Measurements from ENCODE around the gene SPTBN1.

The SPTBN1 gene

GRCh38 chr2:54653572-54654204, 197.6 kb downstream of the SPTBN1 start:
- no peak for DNase-seq (ENCODE audit: low spot score)

GRCh38 chr2:54655046-54655809, 199.1 kb downstream of the SPTBN1 start:
- no peak for DNase-seq (ENCODE audit: low spot score)

DNA sequence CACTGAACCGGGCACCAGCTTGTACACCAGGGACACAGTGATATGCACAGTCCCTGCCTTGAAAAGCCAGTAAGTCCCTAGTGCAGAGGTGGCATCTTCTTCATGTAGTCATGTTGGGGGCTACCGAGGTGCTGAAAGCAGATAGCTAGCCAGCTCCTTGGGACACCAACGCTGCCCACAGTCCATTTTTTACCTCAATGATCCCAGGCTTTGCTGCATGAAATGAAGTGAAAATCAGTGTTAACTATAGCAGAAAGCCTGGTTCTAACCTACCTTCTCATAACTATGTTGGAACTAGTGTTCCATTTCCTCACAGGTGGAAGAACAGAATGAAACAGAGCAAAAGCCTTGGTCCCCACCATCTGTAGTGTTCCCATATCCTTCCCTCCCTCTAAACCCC, 200.7 kb downstream of the SPTBN1 start:
- DNase-seq (ENCODE audit: low spot score): no peak

DNA sequence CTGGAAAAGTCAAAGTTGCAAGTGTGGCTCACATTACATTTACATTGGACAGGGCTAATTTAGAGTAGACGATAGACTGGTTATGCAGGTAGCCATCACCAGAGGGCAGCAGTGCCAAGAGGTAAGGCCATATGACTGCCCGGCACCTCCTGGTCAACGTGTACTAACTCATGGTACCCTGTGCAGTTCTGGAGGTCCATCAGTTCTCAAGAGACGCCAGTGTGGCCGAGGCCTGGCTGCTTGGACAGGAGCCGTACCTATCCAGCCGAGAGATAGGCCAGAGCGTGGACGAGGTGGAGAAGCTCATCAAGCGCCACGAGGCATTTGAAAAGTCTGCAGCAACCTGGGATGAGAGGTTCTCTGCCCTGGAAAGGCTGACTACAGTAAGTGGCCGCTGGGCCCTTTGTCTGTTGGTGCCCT, 201.5 kb downstream of the SPTBN1 start:
- peak; percentile 29 for DNase-seq (ENCODE audit: low spot score)

GRCh38 chr2:54658564-54659071, 202.5 kb downstream of the SPTBN1 start:
- DNase-seq (ENCODE audit: low spot score): peak; percentile 77

- DNase-seq (ENCODE audit: low spot score): no peak
Measured at GRCh38 chr2:54659527-54659926, 203.4 kb downstream of the SPTBN1 start.

DNA sequence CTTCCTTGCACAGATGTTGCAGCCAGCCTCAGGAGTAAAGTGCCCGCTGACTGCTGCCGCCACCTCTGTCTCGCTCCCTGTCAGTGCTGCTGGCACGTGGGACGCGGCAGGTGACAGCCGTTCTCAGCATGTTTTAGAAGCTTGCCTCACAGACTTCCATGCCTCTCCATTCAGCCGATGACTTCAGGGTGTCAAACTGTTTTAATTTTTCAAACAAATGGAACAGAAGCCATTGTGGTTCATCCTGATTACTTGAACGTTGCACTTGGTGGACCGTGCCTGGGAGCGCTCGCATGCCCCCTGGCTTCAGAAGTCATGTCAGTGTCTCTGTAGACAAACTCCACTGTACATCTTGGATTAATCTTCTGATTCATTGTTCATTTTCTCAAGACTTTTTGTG, 204.6 kb downstream of the SPTBN1 start:
- no peak for DNase-seq (ENCODE audit: low spot score)

DNA sequence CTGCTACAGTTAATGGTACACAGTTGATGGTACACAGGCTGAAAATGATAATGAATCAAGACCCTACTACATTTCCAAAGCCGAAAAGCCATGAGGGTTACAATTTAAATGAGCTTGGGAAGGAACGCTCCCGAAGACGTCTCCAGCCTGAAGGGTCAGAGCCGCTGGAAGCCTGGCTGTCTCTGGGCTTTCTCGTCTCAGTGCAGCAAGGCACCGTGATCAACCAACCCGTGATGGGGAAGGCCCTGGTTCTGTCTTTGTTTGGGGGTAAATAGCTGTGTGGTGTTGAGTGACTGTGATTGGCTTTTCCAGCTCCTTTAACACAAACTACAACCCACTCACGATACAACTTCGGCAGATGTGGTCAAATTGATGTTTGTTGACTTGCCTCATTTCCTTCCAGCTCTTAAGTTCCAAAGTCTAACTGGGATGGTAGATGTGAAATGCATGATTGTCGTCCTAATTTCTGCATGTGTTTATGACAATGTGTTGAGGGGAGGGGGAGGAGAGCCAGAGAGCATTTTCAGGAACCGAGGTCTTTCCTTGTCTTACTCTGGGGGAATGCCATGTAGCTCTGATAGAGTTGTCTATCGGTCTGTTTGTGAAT, 207.4 kb downstream of the SPTBN1 start:
- no peak for DNase-seq (ENCODE audit: low spot score)

- no peak for DNase-seq (ENCODE audit: low spot score)
Measured at GRCh38 chr2:54664238-54664786, 208.2 kb downstream of the SPTBN1 start.

- DNase-seq (ENCODE audit: low spot score): no peak
Measured at GRCh38 chr2:54665436-54665856, 209.3 kb downstream of the SPTBN1 start.

DNA sequence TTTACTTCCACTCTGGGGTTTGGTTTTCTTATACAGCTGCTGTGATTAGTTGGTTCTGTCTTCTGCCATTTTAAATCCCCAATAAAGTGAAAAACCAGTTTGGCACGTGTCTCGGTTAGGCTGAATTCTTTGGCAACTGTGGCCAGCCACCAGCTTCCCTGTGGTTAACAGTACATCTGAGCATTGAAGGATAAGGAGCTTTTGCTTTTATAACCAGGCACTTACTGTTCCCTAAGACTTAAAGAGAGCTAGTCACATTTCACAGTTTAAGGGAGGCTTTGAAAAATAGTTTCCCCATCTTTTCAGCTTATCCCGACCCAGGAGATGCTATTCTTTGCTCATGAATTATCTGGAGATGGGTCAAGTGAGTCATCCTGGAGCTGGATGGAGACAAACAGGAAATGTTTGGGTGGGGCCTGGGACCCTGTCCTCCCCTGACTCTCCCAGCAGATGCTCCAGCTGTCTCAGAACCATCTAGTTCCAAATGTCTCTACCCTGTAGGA, 210.1 kb downstream of the SPTBN1 start:
- peak; percentile 77 for DNase-seq (ENCODE audit: low spot score)

DNA sequence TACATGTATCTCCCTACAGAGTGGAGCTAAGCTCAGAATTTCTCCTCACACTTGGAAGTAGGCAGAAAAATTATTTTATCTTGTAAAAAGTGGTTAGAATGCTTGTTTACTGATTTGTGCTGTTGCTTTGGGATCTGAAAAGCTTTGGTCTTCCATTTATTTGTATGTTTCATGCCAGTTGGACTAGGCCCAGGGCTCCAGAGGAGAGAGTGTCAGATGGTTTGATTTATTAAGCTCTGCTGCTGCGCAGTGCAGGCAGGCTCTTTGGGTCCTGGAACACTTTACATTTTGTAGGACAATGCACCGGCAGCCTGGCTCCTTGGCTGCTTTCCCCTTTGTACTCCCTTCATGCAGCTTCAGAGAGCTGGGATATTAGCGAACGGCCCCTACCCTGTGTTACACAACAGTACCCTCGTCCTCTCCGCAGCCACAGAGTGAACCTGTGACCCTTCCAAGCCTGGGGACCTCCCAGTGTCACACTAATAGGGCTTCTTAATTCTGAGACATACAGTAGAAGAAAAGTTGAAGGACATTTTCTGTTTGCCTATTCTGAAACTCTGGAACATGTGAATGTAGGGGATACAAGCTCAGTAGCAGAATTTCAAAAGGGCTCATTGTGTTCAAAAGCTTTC, 210.6 kb downstream of the SPTBN1 start:
- DNase-seq (ENCODE audit: low spot score): no peak

GRCh38 chr2:54667266-54667639, 211.1 kb downstream of the SPTBN1 start:
- DNase-seq (ENCODE audit: low spot score): no peak

DNA sequence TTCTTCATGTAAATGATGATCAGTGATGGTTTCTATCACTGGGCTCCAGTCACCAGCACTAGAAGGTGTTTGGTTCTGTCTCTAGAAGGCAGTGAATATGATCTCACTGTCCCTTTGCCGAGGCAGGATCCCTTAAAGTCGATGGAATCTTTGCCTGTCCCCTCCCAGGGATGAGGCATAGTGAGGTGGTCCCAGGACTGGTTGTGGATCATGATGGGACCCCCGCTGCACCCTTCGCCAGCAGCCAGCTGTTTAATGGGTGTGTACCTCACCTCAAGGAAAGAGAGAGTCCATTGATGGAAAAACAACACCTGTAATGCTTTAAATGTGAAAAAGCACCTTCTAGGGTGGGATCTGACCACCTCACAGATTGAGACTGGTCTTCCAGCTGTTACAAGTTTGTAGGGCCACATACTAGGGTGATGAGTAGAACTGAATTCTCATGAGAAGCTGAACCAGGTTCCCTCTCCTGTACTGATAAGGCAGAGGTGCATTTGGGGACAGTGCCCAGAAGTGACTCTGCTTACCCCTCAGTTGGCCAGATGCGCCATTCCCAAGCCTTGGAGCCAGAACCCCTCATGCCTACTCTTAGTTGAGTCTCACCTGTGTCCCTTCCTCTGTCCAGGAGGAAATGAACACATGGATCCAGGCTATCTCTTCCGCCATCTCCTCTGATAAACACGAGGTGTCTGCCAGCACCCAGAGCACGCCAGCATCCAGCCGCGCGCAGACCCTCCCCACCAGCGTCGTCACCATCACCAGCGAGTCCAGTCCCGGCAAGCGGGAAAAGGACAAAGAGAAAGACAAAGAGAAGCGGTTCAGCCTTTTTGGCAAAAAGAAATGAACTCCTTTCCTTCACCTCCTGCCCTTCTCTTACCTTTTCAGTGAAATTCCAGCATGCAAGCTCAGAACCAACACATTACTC, 211.9 kb downstream of the SPTBN1 start:
- no peak for DNase-seq (ENCODE audit: low spot score)

GRCh38 chr2:54668711-54669110, 212.6 kb downstream of the SPTBN1 start:
- no peak for DNase-seq (ENCODE audit: low spot score)

DNA sequence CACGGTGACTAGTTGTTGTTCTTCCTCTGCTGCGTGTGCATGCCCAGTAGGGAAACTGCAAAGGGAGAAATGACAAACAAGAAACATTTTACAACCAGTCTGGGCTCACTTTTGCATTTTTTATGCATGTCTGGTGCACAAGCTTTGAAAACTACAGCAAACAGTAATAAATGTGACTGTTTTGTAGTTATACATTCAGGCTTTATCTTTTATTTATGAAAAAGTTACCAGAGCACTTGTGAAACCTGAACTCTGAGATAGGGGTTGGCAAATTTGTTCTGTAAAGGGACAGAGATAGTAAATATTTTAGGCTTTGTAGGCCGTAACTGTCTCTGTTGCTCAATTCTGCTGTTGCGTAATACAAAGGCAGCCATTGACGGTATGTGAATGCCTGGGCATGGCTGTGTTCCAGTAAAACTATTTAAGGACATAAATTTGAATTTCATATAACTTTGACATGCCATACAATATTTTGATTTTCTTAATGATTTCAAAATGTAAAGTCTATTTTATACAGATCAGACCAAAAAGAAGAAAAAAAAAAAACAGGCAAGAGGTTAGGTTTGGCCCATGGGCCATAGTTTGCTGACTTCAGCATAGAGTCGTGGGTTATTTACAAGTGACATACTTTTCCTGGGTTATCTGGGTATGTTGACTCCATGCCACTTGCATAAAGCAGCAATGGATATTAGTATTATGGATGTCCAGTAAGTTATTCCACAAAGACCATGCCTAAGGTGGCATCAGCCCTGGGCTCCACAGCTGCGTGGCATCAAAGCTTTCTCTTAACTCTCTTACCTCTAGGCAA, 213.8 kb downstream of the SPTBN1 start:
- peak; percentile 47 for DNase-seq (ENCODE audit: low spot score)

DNA sequence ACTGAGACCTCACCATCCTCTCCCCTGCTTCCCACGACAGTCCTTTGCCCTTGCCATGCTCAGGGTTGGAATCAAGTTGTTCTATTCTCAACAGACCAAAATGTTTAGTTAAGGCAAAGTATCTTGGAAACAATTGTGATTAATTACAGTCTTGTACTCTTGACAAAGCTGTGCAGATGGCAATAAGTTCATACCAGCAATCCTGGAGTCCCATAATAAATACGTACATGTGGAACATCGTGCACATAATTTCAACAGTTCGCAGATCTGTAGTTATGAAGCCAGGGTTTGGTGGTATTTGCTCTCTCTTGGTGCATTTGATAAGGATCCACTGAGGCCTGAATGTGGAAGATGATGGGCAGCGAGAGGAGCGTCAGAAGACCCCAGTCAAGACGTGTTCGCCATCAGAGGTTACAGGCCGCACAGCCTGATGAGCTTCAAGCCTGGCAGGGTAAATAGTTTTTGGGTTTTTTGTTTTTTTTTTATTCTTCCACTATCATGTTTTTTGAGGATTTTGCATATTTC, 214.4 kb downstream of the SPTBN1 start:
- DNase-seq (ENCODE audit: low spot score): no peak

- no peak for DNase-seq (ENCODE audit: low spot score)
Measured at GRCh38 chr2:54671010-54671409, 214.9 kb downstream of the SPTBN1 start.

GRCh38 chr2:54671875-54672589, 215.9 kb downstream of the SPTBN1 start:
- no peak for DNase-seq (ENCODE audit: low spot score)

Data from AG08395 (cell line).